NOMO-1 treated with DMSO at 0.1 percent for 48 hours (cell line): ENCODE data around the gene BAIAP2L2.
"Not testable (repeated sequence)": the region's sequence is repeated elsewhere in the genome, so short reads cannot be mapped to it uniquely, and the experiment has no call there.

Experiments
- DNase-seq: peaks from one replicate; lab custom pipeline; 2025; ENCODE audit not compliant: unreplicated experiment; lab: John Stamatoyannopoulos, UW

The BAIAP2L2 gene

DNA sequence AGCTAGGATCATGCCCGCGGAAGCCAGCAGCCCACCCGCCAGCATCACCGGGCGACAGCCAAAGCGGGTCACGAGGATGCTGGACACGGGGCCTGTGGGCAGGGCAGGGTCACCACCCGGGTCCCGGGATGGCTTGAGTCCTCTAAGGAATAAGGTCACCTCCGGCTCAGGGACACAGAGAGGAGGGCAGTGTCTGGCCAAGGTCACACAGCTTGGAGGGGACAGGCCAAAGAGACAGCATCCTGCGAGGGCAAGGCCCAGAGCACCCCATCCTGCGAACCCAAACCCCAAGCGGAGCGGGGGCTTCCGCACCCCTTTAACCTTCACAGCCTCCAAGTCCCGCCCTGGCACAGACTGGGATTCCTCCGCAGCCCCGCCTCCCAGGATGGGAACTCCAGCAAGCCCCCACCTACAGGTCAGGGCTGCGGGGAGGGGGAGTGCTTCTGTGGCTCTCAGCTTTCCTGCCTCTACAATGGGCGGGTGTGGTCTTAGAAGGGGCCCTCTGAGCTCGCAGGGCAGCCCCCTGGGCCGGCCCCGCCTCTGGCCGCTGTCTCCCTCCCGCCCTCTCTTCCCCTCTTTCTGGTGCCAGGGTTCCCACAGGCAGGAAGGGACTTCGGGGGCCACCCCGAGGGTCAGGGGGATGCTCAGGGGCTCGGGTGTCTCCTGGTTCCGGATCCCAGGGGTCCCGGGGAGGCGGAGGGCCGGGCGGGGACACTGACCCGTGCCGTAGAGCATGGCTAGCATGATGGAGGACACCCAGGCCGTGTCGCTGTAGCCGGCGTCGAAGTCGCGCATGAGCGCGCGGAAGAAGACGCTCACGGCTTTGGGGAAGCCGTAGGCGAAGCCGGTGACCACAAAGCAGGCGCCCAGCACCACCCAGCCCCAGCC, 28.3 kb downstream of the BAIAP2L2 start:
- DNase-seq: no peak

- DNase-seq: no peak
These were observed 28.9 kb downstream of the BAIAP2L2 start for GRCh38 chr22:38081636-38081940.

- no peak for DNase-seq
These were observed 29.4 kb downstream of the BAIAP2L2 start for GRCh38 chr22:38080850-38081635.

DNA sequence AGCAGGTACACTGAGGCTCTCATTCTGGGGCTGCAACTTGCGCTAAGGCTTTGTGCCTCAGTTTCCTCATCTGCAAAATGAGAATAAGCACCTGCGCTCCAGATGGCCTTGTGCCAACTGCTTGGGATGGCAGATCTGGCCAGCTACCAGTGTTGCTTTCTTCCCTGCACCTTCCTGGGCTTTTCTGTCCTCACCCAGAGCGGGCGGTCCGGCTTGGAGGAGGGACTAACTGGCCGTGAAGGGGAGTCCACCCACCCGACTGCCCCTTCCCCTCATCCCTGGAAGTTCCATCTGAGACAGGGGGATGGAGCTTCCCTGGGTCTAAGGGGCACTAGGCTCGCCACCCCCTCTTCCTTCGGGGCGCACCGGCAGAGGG, 30.0 kb downstream of the BAIAP2L2 start:
- DNase-seq: no peak

DNA sequence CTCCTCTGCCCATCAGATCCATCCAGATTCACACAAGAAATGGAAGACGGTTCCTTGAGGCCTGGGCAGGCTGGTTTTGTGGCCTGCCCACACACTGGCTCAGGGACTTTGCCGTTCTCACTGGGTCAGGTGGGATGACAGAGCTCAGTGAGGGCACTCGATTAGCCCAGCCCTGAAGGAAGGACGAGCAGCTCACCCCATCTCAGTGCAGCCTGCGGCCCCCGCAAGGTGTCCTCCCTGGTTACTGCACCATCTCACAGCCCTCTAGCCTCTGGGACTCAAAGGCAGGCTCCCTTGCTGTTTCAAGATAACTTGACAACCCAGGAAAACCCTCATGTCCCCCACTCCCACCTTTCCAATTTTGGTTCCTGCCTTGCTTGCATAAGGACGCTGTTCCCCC, 30.7 kb downstream of the BAIAP2L2 start:
- no peak for DNase-seq

GRCh38 chr22:38079208-38079607, 31.3 kb downstream of the BAIAP2L2 start:
- not testable (repeated sequence) for DNase-seq

DNA sequence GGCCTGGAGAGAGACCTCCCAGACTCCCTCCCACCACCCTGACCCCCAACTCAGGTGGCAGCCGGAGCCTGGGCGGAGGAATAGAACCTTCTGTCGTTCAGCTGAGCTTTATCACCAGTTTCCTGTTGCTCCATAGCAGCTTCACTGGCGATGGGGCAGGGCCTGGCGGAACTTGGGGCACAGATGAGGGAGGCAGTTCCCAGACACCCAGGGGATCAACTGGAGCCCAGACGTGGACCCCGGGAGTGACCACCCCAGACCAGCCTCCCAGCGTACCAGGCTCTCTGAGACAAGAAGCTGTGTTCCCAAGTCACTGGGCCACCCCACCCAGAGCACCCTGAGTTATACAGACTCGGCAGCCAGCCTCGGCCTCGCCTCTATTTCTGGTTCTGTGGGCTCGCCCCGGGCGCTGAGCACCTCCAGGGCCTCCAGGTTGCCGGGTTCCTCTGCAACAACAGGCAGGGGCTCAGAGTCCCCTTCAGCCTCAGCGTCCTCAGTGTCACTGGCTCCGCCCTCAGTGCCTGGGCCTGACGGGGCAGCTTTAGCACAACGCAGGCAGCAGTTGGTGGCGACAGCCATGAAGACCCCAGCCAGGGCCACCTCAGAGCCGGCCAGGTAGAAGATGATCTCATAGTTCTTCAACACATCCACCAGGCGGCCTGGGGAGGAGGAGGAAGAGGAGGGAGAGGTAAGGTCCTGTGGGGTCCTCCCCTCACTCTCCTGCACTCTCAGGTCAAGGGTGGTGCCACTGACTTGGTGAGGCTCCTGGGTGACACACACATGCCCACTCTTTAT, 32.2 kb downstream of the BAIAP2L2 start:
- DNase-seq: no peak

- no peak for DNase-seq
These were observed 32.9 kb downstream of the BAIAP2L2 start for GRCh38 chr22:38077595-38077994.

DNA sequence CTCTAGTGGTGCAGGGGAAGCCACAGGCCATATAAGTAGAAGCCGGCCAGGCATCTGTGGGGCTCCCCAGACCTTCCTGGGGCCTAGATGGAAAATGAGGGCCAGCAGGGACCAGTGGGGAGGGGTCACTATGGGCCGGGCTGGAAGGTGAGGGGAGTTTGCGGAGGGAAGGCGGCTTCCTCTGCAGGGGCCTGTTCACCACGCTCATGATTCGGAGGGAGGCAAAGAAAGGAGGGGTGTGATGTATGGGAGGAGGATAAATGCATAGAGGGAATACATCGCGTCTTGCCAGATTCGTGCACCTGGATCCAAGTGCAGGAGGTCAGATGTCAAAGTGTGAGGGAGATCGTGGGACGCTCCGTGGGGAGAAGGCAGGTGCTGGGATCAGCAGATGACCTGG, 33.4 kb downstream of the BAIAP2L2 start:
- DNase-seq: no peak

GRCh38 chr22:38075961-38076360, 34.5 kb downstream of the BAIAP2L2 start:
- DNase-seq: no peak

GRCh38 chr22:38075105-38075825, 35.2 kb downstream of the BAIAP2L2 start:
- DNase-seq: no peak

DNA sequence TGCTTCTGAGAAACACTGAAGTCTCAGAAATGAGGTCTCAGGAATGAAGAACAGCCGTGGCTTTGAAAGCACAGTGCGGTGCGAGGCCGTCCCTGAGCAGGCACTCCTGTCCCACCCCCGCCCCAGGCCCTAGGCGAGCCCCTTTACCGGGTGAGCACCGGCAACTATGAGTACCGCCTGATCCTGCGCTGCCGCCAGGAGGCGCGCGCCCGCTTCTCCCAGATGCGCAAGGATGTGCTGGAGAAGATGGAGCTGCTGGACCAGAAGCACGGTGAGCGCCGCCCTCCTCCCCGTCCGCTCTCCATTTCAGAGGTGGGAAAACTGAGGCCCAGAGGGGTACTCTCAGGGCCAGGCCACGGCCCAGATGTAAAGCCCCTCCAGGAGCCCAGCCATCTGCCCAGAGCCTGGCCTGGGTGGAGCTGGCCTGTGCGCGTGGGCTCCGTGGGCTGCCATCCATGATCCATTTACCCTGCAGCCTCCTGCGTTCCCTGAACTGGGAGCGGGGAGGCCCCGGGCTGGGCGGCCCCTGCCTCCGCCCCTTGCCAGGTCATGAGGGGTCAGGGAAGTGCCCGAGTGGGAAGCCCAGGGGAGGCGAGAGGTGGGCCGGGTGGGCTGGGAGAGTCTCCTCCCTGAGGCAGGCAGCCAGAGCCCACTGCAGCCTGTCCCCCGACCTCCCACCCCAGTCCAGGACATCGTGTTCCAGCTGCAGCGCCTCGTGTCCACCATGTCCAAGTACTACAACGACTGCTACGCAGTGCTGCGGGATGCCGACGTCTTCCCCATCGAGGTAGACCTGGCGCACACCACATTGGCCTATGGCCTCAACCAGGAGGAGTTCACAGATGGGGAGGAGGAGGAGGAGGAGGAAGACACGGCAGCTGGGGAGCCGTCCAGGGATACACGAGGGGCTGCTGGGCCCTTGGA, 36.0 kb downstream of the BAIAP2L2 start:
- no peak for DNase-seq

GRCh38 chr22:38073150-38074130, 37.0 kb downstream of the BAIAP2L2 start:
- DNase-seq: no peak

GRCh38 chr22:38072322-38073149, 37.9 kb downstream of the BAIAP2L2 start:
- no peak for DNase-seq

DNA sequence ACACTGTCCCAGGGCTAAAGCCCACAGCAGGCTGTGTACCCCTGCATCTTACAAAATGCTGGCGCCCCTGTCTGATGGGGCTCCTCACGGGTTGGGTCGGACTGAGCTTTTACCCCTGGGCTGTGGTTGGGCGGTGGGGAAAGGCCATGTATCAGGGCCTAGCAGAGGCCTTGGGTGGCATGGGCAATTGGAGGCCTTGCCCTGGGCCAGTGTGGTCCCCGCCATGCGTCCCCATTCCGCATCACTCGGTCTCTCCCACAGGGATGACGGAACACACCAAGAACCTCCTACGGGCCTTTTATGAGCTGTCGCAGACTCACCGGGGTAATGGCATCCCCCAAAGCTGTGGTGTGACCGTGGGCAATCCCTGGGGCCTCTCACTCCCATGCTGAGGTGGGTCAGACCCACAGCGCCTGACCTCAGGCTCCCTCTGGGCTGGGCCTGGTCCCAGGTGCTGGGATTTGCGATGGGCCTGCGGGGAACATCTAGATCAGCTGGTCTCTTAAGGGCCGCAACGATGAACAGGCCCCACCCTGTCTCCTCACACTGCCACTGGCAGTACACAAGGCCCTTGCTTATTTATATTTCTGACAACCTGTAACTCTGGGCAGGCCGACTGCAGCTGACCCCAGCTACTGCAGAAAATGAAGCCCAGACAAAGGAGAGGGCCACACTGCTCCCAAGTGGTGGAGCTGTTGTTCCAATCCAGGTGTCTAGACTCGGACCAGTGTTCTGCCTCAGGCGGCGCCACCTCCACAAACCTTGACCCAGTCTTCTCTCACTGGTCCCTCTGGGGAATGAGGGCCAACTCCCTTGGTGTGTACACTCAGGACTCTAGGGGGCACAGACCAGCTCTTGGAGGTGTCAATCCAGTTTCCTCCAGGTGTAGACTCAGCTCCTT, 38.8 kb downstream of the BAIAP2L2 start:
- DNase-seq: no peak

DNA sequence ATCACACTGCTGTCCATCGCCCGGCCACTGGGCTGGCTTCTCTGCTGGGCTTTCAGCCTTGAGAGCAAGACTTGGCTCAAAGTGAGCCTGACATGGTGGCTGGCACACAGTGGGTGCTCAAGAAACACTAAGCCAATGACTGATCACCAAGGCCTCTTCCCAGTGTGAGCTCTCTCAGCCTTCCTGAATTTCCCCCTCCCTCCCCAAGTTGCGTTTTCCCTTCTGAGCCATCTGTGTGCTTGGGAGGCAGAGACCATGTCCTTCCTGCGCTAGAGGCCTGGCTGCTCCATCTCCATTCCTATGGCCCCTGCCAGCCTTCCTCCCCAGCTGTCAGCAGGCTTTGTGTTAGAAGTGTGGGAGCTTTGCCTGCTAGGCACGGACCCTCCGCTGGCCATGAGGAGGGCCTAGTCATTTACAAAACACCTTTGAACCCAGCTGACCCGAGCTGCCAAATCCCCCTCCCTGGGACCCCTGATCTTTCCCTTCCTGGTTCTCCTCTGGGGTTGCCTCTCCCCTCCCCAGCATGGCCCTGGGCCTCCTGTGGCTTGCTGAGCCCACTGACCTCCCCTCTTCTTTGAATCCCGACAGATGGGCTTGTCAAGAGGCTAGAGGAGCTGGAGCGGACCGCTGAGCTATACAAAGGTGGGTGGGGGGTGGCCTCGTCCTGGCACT, 40.1 kb downstream of the BAIAP2L2 start:
- DNase-seq: no peak
